Dedifferentiated amniotic fluid mesenchymal stem cell (primary cell): ENCODE data around the gene C15orf61.

Experiments used
- DNase-seq: peaks from one replicate; pipeline ENCODE4 v3.0.0-alpha.2; 2016; ENCODE audit errors: extremely low spot score

The C15orf61 gene

GRCh38 chr15:67521029-67521782, at the start of gene C15orf61:
Gene C15orf61 (plus strand): TSS chr15:67521131. CDS start chr15:67521249, 118 bp downstream.
- peak; percentile 64 for DNase-seq

DNA sequence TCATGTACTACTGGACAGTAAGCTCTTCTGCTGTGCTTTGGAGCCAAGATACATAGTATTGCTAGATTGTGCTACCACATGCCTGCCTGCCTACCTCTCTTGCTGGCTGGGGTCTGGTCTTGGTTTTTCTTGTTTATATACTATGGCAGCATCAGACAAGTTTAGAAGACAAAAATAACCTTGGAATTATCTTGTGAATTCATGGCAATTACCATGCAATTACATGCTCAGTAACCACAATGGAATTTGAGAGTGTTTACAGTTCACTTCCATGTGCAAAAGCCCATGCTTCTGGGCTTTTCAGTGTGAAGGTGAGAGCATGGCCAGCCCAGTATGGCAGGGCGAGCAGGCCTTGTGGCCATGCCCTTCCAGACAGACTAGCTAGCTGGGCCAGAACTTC, 48.0 kb upstream of the C15orf61 start:
- DNase-seq: no peak

GRCh38 chr15:67474405-67475110, 46.4 kb upstream of the C15orf61 start:
- DNase-seq: no peak

GRCh38 chr15:67479781-67480505, 41.0 kb upstream of the C15orf61 start:
- DNase-seq: no peak

- no peak for DNase-seq
Observed at GRCh38 chr15:67480741-67481140, 40.2 kb upstream of the C15orf61 start.

GRCh38 chr15:67481680-67482079, 39.3 kb upstream of the C15orf61 start:
- no peak for DNase-seq

DNA sequence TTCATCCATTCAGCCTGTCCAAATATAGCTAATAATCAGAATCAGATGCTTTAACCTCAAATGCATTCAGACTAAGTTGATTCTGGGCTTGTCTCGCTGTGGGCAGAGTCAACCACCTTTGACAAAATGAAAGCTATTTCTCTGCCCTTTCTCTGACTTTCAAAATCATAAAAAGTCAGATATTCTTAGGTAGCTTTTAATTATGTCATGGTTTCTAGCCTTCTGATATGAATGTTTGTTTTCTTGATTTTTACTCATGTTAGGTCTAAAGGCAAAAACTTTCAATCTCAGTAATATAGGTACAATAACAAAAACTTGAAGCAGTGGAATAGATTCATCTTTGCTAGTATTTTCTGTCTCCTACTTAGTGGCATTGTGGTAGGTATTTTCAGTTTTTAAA, 25.3 kb upstream of the C15orf61 start:
- no peak for DNase-seq

DNA sequence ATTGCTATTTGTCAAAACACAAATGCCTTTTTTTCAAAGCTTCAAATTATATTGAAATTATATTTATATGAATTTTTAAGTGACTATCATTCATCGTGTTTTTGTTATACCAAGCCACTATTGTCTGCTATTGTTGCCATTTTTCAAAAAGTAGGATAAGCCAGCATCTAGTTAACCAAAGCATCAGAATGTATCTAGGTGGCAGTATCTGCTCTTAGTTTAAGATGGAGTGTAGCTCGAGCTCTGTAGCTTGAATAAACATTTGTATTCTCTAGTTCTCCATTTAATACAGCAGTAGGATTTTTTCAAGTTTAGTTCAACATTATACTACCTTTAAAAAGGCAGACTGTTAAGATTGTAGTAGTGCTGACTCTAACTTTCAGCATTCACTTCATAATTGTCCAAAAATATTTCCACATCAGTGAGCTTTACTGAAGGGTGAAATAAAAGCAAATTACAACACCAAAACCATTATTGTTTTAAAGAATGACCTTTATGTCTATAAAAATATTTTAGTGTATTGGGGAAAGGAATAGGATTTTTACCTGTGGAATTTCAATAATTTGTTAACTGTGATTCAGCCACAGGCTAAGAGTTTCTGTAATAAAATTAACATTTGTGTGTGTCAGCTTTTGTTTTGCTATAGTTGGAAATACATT, 19.6 kb upstream of the C15orf61 start:
- peak; percentile 40 for DNase-seq

DNA sequence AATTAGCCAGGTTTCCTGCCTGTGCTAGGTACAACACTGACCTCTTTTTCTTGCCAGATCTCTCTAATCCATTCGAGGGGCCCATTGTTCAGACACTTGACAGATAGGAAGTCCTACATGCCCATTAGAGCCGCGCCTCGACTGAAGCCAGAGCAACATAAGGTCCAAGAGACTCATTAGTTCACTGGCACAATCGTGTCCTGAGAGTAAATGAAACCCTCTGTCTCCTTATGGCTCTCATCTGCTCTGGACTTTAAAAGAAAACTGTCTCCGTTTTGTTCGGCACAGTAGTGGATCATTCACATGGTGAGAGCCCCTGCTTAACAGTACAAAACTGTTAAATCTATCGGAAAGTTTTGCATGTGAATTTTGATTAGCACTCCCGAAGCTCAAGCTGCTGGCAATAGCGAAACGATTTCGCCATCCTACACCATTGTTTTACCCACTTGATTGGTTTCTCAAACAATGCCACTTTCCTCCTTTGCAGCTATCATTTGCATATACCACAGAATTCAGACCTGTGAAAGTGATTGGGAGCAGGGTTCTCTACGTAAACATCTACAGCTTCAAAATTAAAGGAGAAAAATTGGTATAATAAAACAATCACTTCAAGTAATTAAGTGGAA, 19.0 kb upstream of the C15orf61 start:
- DNase-seq: no peak

DNA sequence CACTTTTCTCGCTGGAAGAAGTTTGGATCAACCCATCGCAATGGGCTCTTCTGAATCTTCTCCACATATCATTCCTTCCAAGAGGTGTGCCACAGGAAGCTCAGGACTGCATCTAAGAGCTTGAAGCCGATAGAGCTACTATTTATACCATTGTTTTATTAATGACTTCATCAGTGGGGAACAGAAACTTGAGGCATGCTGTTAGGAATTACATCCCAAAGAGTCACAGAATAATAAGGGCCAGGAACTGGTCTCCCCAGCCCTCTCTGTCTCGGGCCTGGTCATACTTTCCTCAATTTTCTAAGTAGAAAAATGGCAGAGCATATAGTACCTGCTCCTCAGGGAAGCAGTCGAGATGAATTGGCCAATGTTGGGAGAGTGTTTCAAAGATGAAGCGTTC, 16.9 kb upstream of the C15orf61 start:
- no peak for DNase-seq

GRCh38 chr15:67504796-67505195, 16.1 kb upstream of the C15orf61 start:
- DNase-seq: peak; percentile 31

DNA sequence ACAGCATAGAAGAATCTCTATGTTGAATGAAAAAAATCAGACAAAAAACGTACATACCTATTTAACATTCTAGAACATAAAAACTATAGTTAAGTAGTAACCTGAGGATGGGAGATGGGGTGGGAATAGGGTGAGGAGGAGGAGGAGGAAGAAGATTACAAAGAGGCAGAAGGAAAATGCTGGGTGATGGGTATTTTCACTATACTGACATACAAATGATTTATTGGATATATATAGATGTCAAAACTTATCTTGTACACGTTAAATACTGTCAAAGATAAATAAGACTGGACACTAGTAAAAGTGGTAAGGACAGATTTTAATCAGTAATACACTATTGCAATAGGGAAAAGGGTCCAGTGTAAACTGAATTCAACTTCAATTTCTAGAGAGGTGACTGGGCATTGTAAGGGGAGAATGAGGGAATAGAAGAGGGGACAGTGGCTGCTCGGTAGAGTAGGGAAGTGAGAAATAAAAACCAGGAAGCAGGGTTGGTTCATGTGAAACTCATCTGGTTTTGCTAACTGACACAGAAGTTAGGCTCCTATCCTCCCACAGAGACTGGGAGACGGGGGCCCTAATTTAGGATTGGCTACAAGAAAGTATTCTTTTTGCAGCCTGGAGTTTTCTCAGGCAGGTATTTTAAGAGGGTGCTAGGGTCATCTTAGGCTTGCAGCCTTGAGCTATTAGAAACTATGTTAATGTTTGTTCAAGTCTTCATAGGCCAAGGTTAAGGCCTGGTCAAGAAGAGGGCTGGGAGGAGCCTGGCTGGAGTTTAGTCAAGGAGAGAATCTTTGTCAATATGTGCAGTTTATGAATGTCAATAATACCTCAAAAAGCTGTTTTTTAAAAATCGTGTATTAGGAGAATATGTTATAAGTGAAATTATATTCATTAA, 15.0 kb upstream of the C15orf61 start:
- DNase-seq: no peak

GRCh38 chr15:67506775-67507747, 13.9 kb upstream of the C15orf61 start:
- peak; percentile 28 for DNase-seq

GRCh38 chr15:67508407-67508806, 12.5 kb upstream of the C15orf61 start:
- DNase-seq: peak; percentile 22

DNA sequence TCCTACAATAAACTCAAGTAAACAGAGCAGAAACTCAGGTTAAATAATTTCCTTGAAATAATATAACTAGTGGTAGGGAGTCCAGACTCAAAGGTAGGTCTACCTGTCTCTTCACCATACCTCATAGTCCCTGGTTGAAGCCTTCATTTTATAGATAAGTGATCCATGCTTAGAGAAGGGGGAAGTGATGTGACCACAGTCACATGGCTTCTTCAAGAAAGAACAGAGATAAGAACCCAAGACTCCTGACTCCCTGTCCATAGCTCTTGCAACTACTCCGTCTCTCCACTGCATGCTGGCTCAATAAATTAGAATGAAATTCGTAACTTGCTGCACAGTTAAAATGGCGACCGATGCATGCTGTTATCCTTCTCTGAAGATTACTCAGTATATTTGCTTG, 11.0 kb upstream of the C15orf61 start:
- no peak for DNase-seq

- peak; percentile 69 for DNase-seq
Observed at GRCh38 chr15:67510597-67511190, 10.2 kb upstream of the C15orf61 start.

DNA sequence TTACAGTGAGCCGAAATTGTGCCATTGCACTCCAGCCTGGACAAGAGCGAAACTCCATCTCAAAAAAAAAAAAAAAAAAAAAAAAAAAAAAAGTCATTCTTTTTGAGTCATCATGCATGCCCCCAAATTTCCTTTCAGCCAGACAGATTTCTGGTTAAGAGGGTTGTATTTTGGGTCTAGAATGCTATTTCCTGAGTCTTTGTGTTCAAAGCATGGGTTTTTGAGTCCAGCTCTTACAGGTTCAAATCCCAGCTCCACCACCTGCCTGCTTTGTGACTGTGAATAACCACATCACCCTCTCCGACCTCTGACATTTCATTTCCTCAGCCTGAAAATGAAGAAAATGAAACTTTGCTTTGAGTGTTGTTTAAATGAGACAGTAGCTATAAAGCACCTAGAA, 9.3 kb upstream of the C15orf61 start:
- DNase-seq: no peak

DNA sequence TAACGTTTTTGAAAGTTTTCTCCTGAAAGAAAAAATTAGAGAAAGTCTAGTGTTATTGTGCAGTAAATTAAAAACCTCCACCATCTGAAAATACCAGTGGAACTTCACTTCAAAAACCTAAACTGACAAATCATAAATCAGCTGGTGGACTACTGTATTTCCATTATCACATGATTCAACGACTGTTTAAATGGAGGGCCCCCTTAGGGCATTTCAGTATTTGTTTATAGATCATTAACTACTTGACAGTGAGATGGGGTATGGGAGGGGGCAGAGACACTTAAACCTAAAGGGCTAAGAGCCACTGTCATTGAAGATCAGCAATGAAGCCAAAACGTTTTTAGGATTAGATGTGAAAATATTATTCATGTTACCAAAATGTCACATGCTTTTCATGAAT, 8.8 kb upstream of the C15orf61 start:
- no peak for DNase-seq
